Lung (tissue), 12 donors: ENCODE measurements around the gene XXYLT1. TPM values are rescaled to one million over a fixed set of nuclear protein-coding genes. Genes with fewer than 3 reads are reported as not detected.
A peak's percentile ranks its signal among the peaks of the same experiment; 100 is the strongest.

Source experiments
- ATAC-seq: fragments of 200-7000 bp; cut with Tn5 transposase; one replicate; pipeline ENCODE4 v1.9.1; 2020; ENCODE audit warnings: moderate number of reproducible peaks; ENCODE audit not compliant: insufficient read depth, low FRiP score
- DNase-seq, 3 donors: peaks; one replicate each; pipeline ENCODE4 v3.0.0-alpha.2; 2013 to 2017
- H3K27ac ChIP-seq, 2 donors: one replicate each; pipeline ENCODE4 v1.5.1; 2013; ENCODE audit warnings: mild to moderate bottlenecking in 2 of 2, moderate library complexity in 2 of 2, control low read depth in 1 of 2, inconsistent platforms in 1 of 2, low read depth in 1 of 2, low read length in 1 of 2
- H3K27me3 ChIP-seq, 3 donors: one replicate each; pipeline ENCODE4 v1.5.1; 2013; ENCODE audit warnings: low read length in 2 of 3; ENCODE audit not compliant: control insufficient read depth in 3 of 3, insufficient read depth in 3 of 3
- H3K36me3 ChIP-seq, 4 donors: one replicate each; pipeline ENCODE4 v1.5.1; 2013; ENCODE audit warnings: low read length in 4 of 4, mild to moderate bottlenecking in 1 of 4, moderate library complexity in 1 of 4; ENCODE audit not compliant: control insufficient read depth in 4 of 4, insufficient read depth in 4 of 4
- H3K4me1 ChIP-seq, 5 donors: one replicate each; pipeline ENCODE4 v1.5.1; 2013; ENCODE audit warnings: low read length in 5 of 5, mild to moderate bottlenecking in 2 of 5, moderate library complexity in 1 of 5; ENCODE audit not compliant: control insufficient read depth in 5 of 5, insufficient read depth in 5 of 5
- H3K4me3 ChIP-seq: one replicate; pipeline ENCODE4 v1.5.1; 2013; ENCODE audit warnings: mild to moderate bottlenecking, control low read depth, moderate library complexity
- H3K9ac ChIP-seq, 2 donors: one replicate each; pipeline ENCODE4 v1.5.1; 2013; ENCODE audit warnings: low read length in 2 of 2, control low read depth in 1 of 2; ENCODE audit not compliant: insufficient read depth in 1 of 2
- H3K9me3 ChIP-seq, 4 donors: one replicate each; pipeline ENCODE4 v1.5.1; 2013; ENCODE audit warnings: low read length in 3 of 4, mild to moderate bottlenecking in 1 of 4, moderate library complexity in 1 of 4; ENCODE audit not compliant: control insufficient read depth in 4 of 4, insufficient read depth in 3 of 4
- CTCF ChIP-seq: IDR thresholded peaks from 2 replicates; pipeline ENCODE4 v1.5.1; 2012; ENCODE audit warnings: mild to moderate bottlenecking; ENCODE audit errors: control extremely low read depth, extremely low read depth
- WGBS, 2 donors: extraction: QIAGEN DNeasy Blood & Tissue Kit; methylation state at CpG; one replicate each; pipeline ENCODE4 v1.1.7; 2013; 5-methylcytosine and 5-hydroxymethylcytosine counted together
- polyA plus RNA-seq, 2 donors: library from polyadenylated mRNA; stranded (reverse); fragments of 200-250 nt; gene quantifications; one replicate each; pipeline ENCODE4 v1.2.1, GENCODE V29; 2013
- total RNA-seq, 2 donors: library from RNA; depleted of rRNA in 1 of 2; stranded (reverse); fragments of >200 nt in 1 of 2; gene quantifications; one replicate each; pipeline ENCODE4 v1.2.1, GENCODE V29; 2014 to 2021
- donor health status: control.
- donor health status: control.
- donor health status: Bipolar disorder and iron deficiency.
- donor health status: healthy.
- donor health status: DM: yes; HTN: yes; CAD: no.

Gene XXYLT1
- total and polyA plus RNA-seq, 4 donors: 4.7 to 15.4 (median 11.4) TPM

DNA sequence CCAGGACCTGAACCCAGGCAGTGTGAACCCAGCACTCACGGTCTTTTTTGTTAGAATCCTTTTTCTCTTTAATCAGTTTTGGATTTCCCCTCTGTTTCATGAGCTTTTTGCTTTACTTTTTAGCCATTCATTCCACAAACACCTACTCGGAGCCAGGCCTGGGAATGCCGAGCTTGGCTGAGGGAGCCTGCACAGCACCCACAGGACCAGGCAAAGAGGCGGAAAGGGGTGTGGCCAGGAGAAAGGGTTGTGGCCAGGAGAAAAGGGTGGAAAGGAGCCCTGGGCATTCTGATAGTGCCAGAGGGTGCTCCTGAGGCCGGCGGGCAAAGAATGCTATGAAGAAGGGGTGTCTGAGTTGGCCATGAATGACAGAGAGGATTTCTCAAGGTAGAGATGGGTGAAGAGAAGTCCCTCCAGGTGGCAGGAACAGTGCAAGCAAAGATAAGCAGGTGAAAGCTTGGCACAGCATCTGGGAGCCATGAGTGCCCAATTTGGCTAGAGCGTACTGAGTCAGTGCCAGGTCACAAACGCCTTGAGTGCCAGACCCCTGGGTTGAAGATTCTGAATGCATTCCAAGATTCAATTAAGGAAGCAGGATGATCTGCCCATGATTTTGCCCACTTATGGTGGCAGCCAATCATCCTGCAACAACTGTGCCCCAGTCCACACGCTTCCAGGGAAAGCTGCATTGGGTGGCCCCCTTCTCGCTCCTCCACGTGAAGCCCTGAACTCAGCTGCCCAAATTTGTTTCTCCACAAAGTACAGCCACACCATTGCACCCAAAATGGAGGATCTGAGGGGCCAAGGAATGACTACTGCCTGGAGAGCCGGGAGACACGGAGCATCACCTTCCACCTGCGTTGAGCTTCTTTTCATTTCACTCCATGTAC, 157.2 kb downstream of the XXYLT1 start:
- WGBS, 2 donors: 92 to 94% methylated on average over 14 of the region's 14 CpGs
- Histone ChIP-seq H3K36me3 (peaks cover 0 to 15% (median 0%) of the 10 kb centered on the region in 4 donors), H3K4me1 (peaks cover 0 to 8% (median 0%) of the 10 kb centered on the region in 5 donors), H3K9me3 (no peaks in the 10 kb centered on the region), H3K9ac (no peak overlapping the region), H3K27me3 (peaks cover 0 to 13% (median 2%) of the 10 kb centered on the region in 3 donors), H3K4me3 (no peak overlapping the region), H3K27ac (no peak overlapping the region)
- TF ChIP-seq CTCF: no peak
- DNase-seq (no peak), ATAC-seq (no peak)

DNA sequence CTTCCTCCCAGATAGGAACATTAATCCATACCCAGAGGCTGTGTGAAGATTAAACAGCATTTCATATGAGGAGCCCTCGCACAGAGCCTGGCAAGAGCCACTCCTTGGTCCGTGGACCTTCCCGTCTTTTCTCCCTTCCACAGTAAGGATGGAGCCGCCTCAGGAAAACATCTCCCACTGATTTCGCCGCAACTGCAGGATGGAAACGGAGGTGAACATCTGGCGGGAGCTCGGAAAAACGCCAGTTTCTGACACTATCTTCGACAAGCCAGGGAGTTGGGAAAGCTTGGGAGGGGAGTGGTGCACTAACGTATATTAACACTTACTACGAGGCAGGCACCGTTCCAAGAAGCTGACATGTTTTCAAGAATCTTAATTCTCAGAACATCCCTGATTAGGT, 157.9 kb downstream of the XXYLT1 start:
- DNase-seq (peak in 1 of 3 donors; percentile 44), ATAC-seq (no peak)
- Histone ChIP-seq H3K4me3 (no peak overlapping the region), H3K9me3 (no peaks in the 10 kb centered on the region), H3K27ac (no peak overlapping the region), H3K9ac (no peak overlapping the region), H3K36me3 (peaks cover 0 to 15% (median 0%) of the 10 kb centered on the region in 4 donors), H3K4me1 (peaks cover 0 to 8% (median 0%) of the 10 kb centered on the region in 5 donors), H3K27me3 (peaks cover 0 to 13% (median 2%) of the 10 kb centered on the region in 3 donors)
- TF ChIP-seq CTCF: no peak
- WGBS, 2 donors: 87 to 94% methylated on average over 14 of the region's 14 CpGs

DNA sequence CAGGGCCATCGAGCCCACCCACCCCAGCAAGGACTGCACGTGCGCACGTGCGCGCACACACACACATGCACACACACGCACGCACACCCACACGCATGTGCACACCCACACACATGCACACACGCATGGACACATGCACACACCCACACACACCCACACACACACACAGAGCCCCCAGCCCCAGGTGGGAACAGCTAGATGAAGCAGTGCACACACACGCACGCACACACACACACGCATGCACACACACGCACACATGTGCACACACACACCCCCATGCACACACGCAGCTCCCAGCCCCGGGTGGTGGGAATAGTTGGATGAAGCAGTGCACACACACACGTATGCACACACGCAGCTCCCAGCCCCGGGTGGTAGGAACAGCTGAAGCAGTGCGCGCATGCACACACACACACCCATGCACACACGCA, 158.6 kb downstream of the XXYLT1 start:
- peaks cover 0 to 15% (median 0%) of the 10 kb centered on the region in 4 donors for H3K36me3 ChIP-seq
- 89 to 93% methylated on average over 22 of the region's 22 CpGs for WGBS, 2 donors
- TF ChIP-seq CTCF: no peak
- H3K4me3 ChIP-seq: no peak overlapping the region
- no peak for DNase-seq
- no peak for ATAC-seq
- peaks cover 0 to 8% (median 0%) of the 10 kb centered on the region in 5 donors for H3K4me1 ChIP-seq
- no peak overlapping the region for H3K9ac ChIP-seq
- H3K27me3 ChIP-seq: peaks cover 0 to 13% (median 2%) of the 10 kb centered on the region in 3 donors
- no peak overlapping the region for H3K27ac ChIP-seq
- no peaks in the 10 kb centered on the region for H3K9me3 ChIP-seq
